ENCODE results near the gene COX15. TPM values are rescaled to one million over a fixed set of nuclear protein-coding genes. Genes with fewer than 3 reads are reported as not detected.

The COX15 gene
- total and polyA plus RNA-seq, 2 donors (not counting 1 experiment from before 2014, with no cell fraction given): 13.9 to 39.5 TPM

DNA sequence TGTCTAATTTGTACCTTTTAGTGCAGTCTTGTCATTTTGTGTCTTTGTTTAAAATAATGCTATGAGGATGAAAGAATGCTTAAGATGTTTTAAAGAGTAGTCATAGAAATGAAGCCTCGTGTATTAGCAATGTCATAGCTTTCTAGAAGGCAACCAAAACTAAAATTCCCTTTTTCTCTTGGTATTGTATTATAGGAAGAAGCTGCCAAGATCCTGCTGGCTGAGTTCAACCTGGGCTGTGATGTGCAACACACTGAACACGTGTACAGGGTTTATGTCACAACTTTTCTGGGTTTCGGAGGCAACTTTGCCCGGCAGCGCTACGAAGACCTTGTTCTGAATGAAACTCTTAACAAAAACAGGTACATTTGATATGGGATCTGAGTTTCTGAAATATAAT lies 36.2 kb downstream of the COX15 start:
- H3K36me3 ChIP-seq (replicated peaks in 1 of 2; ENCODE audit: control extremely low read depth in 1 of 2, control insufficient read depth in 1 of 2, extremely low read depth in 1 of 2, insufficient read depth in 2 of 2, low read length in 1 of 2): peaks cover 17 to 18% of the 10 kb centered on the region in 2 experiments
- no peak overlapping the region for H3K4me3 ChIP-seq (ENCODE audit: control extremely low read depth in 1 of 5, extremely low read depth in 1 of 5, insufficient read depth in 1 of 5, low read depth in 2 of 5, low read length in 4 of 5)
- Mint-ChIP-seq H3K4me1 (no peaks in the 10 kb centered on the region), H3K27ac (no peak overlapping the region), H3K27me3 (no peaks in the 10 kb centered on the region), H3K9me3 (ENCODE audit: insufficient read depth) (no peaks in the 10 kb centered on the region), H3K4me3 (no peak overlapping the region)
- ChIA-PET POLR2A (no interaction called here), CTCF (no interaction called here)
- DNase-seq: no peak
- H3K27me3 ChIP-seq (replicated peaks in 1 of 4; ENCODE audit: control extremely low read depth in 1 of 4, control insufficient read depth in 3 of 4, insufficient read depth in 4 of 4, low read length in 3 of 4): no peaks in the 10 kb centered on the region
- intact Hi-C loops (cut with micrococcal nuclease): no loop called here
- no peaks in the 10 kb centered on the region for H3K79me2 ChIP-seq (ENCODE audit: control insufficient read depth, insufficient read depth, low read length)
- TF ChIP-seq, protein P1, sequence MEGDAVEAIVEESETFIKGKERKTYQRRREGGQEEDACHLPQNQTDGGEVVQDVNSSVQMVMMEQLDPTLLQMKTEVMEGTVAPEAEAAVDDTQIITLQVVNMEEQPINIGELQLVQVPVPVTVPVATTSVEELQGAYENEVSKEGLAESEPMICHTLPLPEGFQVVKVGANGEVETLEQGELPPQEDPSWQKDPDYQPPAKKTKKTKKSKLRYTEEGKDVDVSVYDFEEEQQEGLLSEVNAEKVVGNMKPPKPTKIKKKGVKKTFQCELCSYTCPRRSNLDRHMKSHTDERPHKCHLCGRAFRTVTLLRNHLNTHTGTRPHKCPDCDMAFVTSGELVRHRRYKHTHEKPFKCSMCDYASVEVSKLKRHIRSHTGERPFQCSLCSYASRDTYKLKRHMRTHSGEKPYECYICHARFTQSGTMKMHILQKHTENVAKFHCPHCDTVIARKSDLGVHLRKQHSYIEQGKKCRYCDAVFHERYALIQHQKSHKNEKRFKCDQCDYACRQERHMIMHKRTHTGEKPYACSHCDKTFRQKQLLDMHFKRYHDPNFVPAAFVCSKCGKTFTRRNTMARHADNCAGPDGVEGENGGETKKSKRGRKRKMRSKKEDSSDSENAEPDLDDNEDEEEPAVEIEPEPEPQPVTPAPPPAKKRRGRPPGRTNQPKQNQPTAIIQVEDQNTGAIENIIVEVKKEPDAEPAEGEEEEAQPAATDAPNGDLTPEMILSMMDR (IDR thresholded peaks at IDR 0.05): no peak
- no peak for TF ChIP-seq EZH2 (IDR thresholded peaks at IDR 0.05; ENCODE audit: borderline replicate concordance, insufficient read depth, low read depth, low read length, poor library complexity, severe bottlenecking)
- ATAC-seq (ENCODE audit: low read depth): no peak
- no peaks in the 10 kb centered on the region for H4K20me1 ChIP-seq (ENCODE audit: control insufficient read depth, insufficient read depth, low read length, poor library complexity, severe bottlenecking)
- 100% methylated on average over 1 of the region's 6 CpGs for WGBS (ENCODE audit: insufficient coverage)
- H3K9ac ChIP-seq (ENCODE audit: low read length): no peak overlapping the region
- H3K4me2 ChIP-seq (replicated peaks; ENCODE audit: low read depth, low read length, poor library complexity, severe bottlenecking): no peak overlapping the region
- H2AFZ ChIP-seq (ENCODE audit: insufficient read depth, low read depth, low read length, poor library complexity, severe bottlenecking): no peak overlapping the region
- no peak overlapping the region for H3K27ac ChIP-seq (ENCODE audit: low read length in 2 of 2)
- no peaks in the 10 kb centered on the region for H3K9me3 ChIP-seq (ENCODE audit: control extremely low read depth in 1 of 3, control insufficient read depth in 2 of 3, insufficient read depth in 1 of 3, low read length in 2 of 3)
- H3K4me1 ChIP-seq (ENCODE audit: control insufficient read depth in 2 of 2, insufficient read depth in 2 of 2, low read length in 2 of 2): no peaks in the 10 kb centered on the region

DNA sequence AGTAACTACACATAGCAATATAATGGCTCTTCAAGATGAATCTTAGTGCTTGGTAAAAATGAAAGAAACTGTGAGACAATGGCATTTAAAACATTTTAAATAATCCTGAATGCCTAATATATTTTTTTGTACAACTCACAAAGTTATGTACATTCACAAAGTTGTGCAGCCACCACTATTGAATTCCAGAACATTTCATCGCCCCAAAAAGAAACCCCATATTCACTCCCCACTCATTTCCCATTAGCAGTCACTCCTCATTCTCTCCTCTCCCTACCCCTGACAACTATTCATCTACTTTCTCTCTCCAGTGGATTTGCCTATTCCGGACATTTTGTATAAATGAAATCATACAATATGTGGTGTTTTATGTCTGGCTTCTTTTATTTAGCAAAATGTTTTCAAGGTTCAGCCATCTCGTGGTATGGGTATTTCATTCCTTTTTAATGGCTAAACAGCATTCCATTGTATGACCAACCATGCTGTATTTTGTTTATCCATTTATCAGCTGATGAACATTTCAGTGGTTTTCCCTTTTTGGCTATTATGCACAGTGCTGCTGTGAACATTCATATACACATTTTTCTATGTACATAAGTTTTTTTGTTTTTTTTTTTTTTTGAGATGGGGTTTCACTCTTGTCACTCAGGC lies 37.9 kb downstream of the COX15 start:
- no peak for TF ChIP-seq EZH2 (IDR thresholded peaks at IDR 0.05; ENCODE audit: borderline replicate concordance, insufficient read depth, low read depth, low read length, poor library complexity, severe bottlenecking)
- TF ChIP-seq, protein P1 (IDR thresholded peaks at IDR 0.05): no peak
- CTCF ChIA-PET: no interaction called here

More for the DNA sequence above, 37.9 kb downstream of the COX15 start:
- Histone ChIP-seq H3K4me3 (ENCODE audit: control extremely low read depth in 1 of 5, extremely low read depth in 1 of 5, insufficient read depth in 1 of 5, low read depth in 2 of 5, low read length in 4 of 5) (no peak overlapping the region), H3K36me3 (replicated peaks in 1 of 2; ENCODE audit: control extremely low read depth in 1 of 2, control insufficient read depth in 1 of 2, extremely low read depth in 1 of 2, insufficient read depth in 2 of 2, low read length in 1 of 2) (peaks cover 17 to 18% of the 10 kb centered on the region in 2 experiments), H3K4me2 (replicated peaks; ENCODE audit: low read depth, low read length, poor library complexity, severe bottlenecking) (no peak overlapping the region), H3K4me1 (ENCODE audit: control insufficient read depth in 2 of 2, insufficient read depth in 2 of 2, low read length in 2 of 2) (no peaks in the 10 kb centered on the region), H3K9me3 (ENCODE audit: control extremely low read depth in 1 of 3, control insufficient read depth in 2 of 3, insufficient read depth in 1 of 3, low read length in 2 of 3) (no peaks in the 10 kb centered on the region), H2AFZ (ENCODE audit: insufficient read depth, low read depth, low read length, poor library complexity, severe bottlenecking) (no peak overlapping the region), H3K27ac (ENCODE audit: low read length in 2 of 2) (no peak overlapping the region), H4K20me1 (ENCODE audit: control insufficient read depth, insufficient read depth, low read length, poor library complexity, severe bottlenecking) (no peaks in the 10 kb centered on the region), H3K79me2 (ENCODE audit: control insufficient read depth, insufficient read depth, low read length) (no peaks in the 10 kb centered on the region), H3K9ac (ENCODE audit: low read length) (no peak overlapping the region), H3K27me3 (replicated peaks in 1 of 4; ENCODE audit: control extremely low read depth in 1 of 4, control insufficient read depth in 3 of 4, insufficient read depth in 4 of 4, low read length in 3 of 4) (no peaks in the 10 kb centered on the region)
- H3K27ac Mint-ChIP-seq: no peak overlapping the region
- no peaks in the 10 kb centered on the region for H3K4me1 Mint-ChIP-seq
- no peaks in the 10 kb centered on the region for H3K27me3 Mint-ChIP-seq
- DNase-seq: no peak
- no peaks in the 10 kb centered on the region for H3K9me3 Mint-ChIP-seq (ENCODE audit: insufficient read depth)
- 100% methylated on average over 1 of the region's 3 CpGs for WGBS (ENCODE audit: insufficient coverage)
- H3K4me3 Mint-ChIP-seq: no peak overlapping the region
- ATAC-seq (ENCODE audit: low read depth): no peak
- intact Hi-C loops (cut with micrococcal nuclease): no loop called here
- POLR2A ChIA-PET: no interaction called here
